NT2/D1 (cell line): ENCODE measurements around the gene OR1E2.
"Not testable (repeated sequence)": the region's sequence is repeated elsewhere in the genome, so short reads cannot be mapped to it uniquely, and the experiment has no call there.

Experiments
- DNase-seq: peaks from one replicate; pipeline ENCODE4 v3.0.0-alpha.2; 2011; ENCODE audit warnings: low read depth, low spot score
- H3K27me3 ChIP-seq: 2 replicates; pipeline ENCODE4 v1.6.0; 2011; ENCODE audit warnings: mild to moderate bottlenecking; ENCODE audit not compliant: insufficient read length, insufficient read depth
- H3K36me3 ChIP-seq: 2 replicates; pipeline ENCODE4 v1.6.1; 2011; ENCODE audit warnings: mild to moderate bottlenecking, low read length, mixed read lengths; ENCODE audit not compliant: insufficient read depth, insufficient read length
- H3K4me1 ChIP-seq: 2 replicates; pipeline ENCODE4 v1.5.1; 2011; ENCODE audit not compliant: insufficient read depth, insufficient read length
- H3K4me3 ChIP-seq: 2 replicates; pipeline ENCODE4 v1.5.1; 2011; ENCODE audit warnings: low read depth; ENCODE audit not compliant: insufficient read length
- H3K9ac ChIP-seq: 2 replicates; pipeline ENCODE4 v1.6.0; 2011; ENCODE audit warnings: low read depth; ENCODE audit not compliant: insufficient read length
- H3K9me3 ChIP-seq: 2 replicates; pipeline ENCODE4 v1.5.1; 2011; ENCODE audit warnings: mild to moderate bottlenecking, low read length; ENCODE audit not compliant: insufficient read depth
- SUZ12 ChIP-seq: IDR thresholded peaks from 2 replicates; pipeline ENCODE4 v1.6.1; 2011; ENCODE audit not compliant: insufficient read length, insufficient read depth; ENCODE audit errors: extremely low read depth
- YY1 ChIP-seq: IDR thresholded peaks from 2 replicates; pipeline ENCODE4 v1.6.1; 2011; ENCODE audit not compliant: insufficient read length, insufficient read depth
- ZNF274 ChIP-seq: IDR thresholded peaks from 2 replicates; pipeline ENCODE4 v1.6.1; 2011; ENCODE audit warnings: mild to moderate bottlenecking, low read depth, low read length

Gene OR1E2

DNA sequence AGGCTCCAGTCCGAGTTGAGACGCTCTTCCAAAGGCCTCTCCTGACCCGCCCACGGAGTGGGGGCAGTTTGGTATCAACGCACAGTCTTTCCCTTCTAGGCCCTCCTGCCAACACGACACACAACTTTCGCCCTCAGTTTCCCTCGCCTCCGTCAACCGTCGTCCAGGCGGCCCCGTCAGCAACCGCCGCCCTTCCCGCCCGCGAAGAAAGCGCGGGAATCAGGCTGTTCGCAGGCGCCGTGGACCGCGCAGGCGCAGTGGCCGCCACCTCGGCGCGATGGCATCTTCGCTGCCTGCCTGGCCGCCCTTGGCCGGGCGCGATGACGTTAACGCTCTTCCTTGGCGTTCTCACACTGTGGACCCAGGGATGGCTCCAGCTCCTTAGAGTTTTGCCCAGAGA is 38.0 kb upstream of the OR1E2 start, which contains the start of gene SPATA22:
SPATA22 (minus strand) TSS at position 221 of the 400 bp plus-strand sequence. CDS start 2,494 bp downstream, outside the sequence.
- Histone ChIP-seq H3K4me1 (no peaks in the 10 kb centered on the region), H3K27me3 (no peaks in the 10 kb centered on the region), H3K9me3 (no peaks in the 10 kb centered on the region), H3K36me3 (no peaks in the 10 kb centered on the region), H3K9ac (no peak within 1 kb of the TSS), H3K4me3 (no peak within 1 kb of the TSS)
- TF ChIP-seq SUZ12, result no peak
- no peak for TF ChIP-seq YY1
- TF ChIP-seq ZNF274, result no peak
- no peak for DNase-seq

DNA sequence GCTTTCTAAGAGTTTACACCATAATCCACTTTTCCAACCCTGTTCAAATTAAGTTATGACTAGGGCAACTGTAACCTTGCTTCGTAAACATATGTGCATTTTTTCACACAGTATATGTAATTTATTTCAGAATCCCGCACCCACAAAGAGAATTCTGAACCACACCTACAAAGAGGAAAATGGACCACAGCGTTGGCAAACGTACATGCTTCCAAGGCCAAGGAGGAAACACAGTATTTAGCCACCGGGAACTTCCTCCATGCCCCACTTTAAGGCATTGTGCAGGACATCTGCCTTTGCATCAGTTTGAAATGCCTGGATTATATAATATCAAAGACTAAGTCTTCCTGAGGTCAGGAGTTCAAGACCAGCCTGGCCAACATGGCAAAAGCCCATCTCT is 35.9 kb upstream of the OR1E2 start:
- Histone ChIP-seq H3K9ac (no peak overlapping the region), H3K36me3 (no peaks in the 10 kb centered on the region), H3K4me3 (no peak overlapping the region), H3K4me1 (no peaks in the 10 kb centered on the region), H3K27me3 (no peaks in the 10 kb centered on the region), H3K9me3 (no peaks in the 10 kb centered on the region)
- no peak for TF ChIP-seq YY1
- no peak for TF ChIP-seq ZNF274
- TF ChIP-seq SUZ12, result no peak
- DNase-seq, result no peak

DNA sequence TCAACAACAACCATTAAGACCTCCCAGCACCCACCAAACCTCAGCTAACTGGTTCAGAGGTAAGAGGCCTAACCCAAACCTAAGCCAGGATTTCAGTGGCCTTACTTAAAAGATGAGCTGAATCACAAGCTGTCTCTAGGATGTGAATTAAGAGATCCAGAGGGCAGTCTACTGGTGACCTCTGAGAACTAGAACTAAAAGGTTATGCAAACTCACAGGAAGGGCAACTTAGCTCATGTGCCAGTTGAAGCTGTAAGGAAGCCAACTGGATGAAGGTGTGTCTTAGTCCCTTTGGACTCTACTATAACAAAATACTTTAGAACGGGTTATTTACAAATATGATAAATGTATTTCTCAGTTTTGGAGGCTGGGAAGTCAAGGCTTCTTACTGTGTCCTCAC is 32.7 kb upstream of the OR1E2 start:
- H3K27me3 ChIP-seq, DNase-seq: not testable (repeated sequence)

DNA sequence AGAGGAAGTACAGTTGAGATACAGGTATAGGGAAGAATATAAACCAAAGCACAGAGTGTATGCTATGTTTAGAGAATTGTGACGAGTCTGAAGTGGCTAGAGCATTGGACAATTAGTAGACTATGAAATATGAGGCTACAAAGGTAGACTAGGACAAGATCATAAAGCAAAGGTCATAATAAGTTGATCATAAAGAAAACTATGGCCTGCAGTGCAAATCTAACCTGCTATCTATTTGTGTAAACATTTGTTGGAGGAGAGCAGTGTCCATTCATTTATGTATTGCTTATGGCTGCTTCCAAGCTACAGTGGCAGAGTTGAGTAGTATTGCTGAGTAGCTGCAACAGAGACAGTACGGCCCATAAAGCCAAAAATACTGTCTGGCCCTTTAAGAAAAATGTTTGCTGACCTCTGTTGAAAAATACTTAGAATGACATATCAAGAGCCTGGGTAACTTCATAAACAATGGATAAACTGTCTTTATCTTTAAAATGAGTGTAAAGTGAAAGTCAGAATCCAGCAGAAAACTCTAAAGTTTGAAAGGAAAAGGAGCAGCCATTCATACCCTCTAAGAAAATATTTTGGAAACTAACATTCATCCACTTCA is 14.5 kb upstream of the OR1E2 start:
- H3K27me3 ChIP-seq, result no peaks in the 10 kb centered on the region
- H3K36me3 ChIP-seq, result no peaks in the 10 kb centered on the region
- no peak overlapping the region for H3K9ac ChIP-seq
- no peaks in the 10 kb centered on the region for H3K4me1 ChIP-seq
- no peak overlapping the region for H3K4me3 ChIP-seq
- DNase-seq, result no peak
- no peaks in the 10 kb centered on the region for H3K9me3 ChIP-seq
- TF ChIP-seq YY1 (no peak), SUZ12 (no peak), ZNF274 (no peak)

More for the DNA sequence above, 32.7 kb upstream of the OR1E2 start:
- H3K36me3 ChIP-seq, H3K4me1 ChIP-seq, H3K9me3 ChIP-seq, H3K9ac ChIP-seq, H3K4me3 ChIP-seq: not testable (repeated sequence)

DNA sequence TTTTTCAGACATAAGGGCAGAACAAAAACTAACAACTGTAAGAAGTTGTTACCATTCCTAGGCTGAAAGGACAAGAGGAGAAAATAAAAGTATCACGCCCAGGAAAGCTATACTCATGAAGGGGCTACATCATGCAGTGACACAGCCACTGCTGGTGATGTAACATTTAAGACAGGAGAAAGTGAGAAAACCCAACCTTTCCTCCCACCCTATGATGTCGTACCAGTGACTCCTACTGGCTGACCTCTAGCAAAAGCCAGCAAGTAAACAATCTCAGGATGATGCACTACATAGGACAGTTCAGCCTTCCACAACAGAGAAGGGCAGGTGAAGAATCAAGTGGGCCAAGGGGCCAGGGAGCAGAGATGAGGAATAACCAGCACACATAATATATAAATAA is 14.0 kb upstream of the OR1E2 start:
- no peaks in the 10 kb centered on the region for H3K27me3 ChIP-seq
- no peaks in the 10 kb centered on the region for H3K36me3 ChIP-seq
- no peaks in the 10 kb centered on the region for H3K9me3 ChIP-seq
- no peaks in the 10 kb centered on the region for H3K4me1 ChIP-seq
- DNase-seq, result peak; percentile 18
- no peak overlapping the region for H3K4me3 ChIP-seq
- no peak overlapping the region for H3K9ac ChIP-seq
- TF ChIP-seq YY1 (no peak), ZNF274 (no peak)

DNA sequence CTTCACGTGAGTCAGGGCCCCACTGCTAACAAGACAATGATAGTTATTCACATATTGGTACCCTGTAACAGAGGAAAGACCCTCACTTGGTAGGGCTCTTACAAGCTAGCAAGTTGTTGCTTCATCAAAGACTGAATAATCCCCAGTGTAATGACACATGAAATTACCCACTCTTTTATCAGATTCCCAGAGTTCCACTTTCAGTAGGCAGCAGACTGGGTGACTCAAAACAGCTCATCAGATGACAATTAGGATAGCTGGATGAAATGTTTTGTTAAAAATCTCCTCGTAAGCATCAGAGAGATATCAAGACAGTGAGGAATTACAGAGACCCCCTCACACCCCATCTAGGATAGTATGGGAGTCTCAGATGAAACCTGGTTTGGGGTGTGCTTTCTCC is 6.8 kb upstream of the OR1E2 start:
- Histone ChIP-seq H3K9me3 (no peaks in the 10 kb centered on the region), H3K4me1 (no peaks in the 10 kb centered on the region), H3K4me3 (no peak overlapping the region), H3K27me3 (no peaks in the 10 kb centered on the region), H3K36me3 (no peaks in the 10 kb centered on the region), H3K9ac (no peak overlapping the region)
- DNase-seq, result no peak
- TF ChIP-seq YY1 (no peak), ZNF274 (no peak), SUZ12 (no peak)

DNA sequence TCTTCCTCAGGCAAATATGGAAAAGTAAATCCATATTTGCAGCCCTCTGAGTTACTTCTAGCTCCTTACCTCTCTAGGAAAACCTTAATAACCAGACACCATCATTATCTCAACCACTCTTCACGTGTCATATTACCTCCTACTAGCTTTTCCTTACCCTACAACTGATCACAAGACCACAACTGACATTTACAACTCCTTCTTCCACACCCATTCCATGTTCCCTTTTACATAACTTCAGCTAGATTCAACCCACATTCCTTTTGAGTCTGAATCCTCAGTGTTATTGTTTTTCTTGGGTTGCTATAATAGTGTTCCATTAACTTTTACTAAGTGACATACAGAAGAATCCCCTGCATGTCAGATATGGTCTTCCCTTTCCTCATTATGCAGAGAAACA is 4.7 kb upstream of the OR1E2 start:
- H3K9ac ChIP-seq, result no peak overlapping the region
- H3K4me3 ChIP-seq, result no peak overlapping the region
- no peaks in the 10 kb centered on the region for H3K9me3 ChIP-seq
- H3K27me3 ChIP-seq, result no peaks in the 10 kb centered on the region
- no peak for DNase-seq
- H3K36me3 ChIP-seq, result no peaks in the 10 kb centered on the region
- TF ChIP-seq SUZ12 (no peak), ZNF274 (no peak), YY1 (no peak)
- H3K4me1 ChIP-seq, result no peaks in the 10 kb centered on the region

DNA sequence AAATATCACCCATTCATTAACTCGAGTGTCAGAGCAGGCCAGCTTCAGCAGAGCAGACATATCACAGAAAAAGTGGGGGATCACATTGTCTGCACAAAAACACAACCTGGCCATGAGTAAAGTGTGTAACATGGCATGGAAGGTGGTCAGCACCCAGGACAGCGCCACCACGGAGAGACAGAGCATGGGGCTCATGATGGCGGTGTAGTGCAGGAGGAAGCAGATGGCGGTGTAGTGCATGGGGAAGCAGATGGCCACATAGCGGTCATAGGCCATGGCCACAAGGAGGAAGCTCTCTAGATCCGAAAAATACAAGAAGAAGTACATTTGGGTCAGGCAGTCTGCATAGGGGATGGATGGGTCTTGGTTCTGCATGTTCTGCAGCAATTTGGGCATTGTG is 426 bp downstream of the OR1E2 start:
- DNase-seq, result peak; percentile 0
- H3K9me3 ChIP-seq, H3K4me1 ChIP-seq, H3K27me3 ChIP-seq, H3K9ac ChIP-seq, H3K36me3 ChIP-seq, H3K4me3 ChIP-seq: not testable (repeated sequence)
